GM10248 (cell line): ENCODE data around the gene CSN2.

Experiments used
- CTCF ChIA-PET: fragments of 300-600 bp; sonication (Branson Sonifier 250); formaldehyde crosslinking; extraction: SDS; loops from one replicate; lab custom pipeline; 2021; ENCODE audit warnings: antibody characterized with exemption; lab: Yijun Ruan, JAX
- POLR2A ChIA-PET: fragments of 350-650 bp; sonication (Branson Sonifier 250); formaldehyde crosslinking; extraction: SDS; loops from one replicate; lab custom pipeline; 2020; ENCODE audit warnings: antibody characterized with exemption; lab: Yijun Ruan, JAX
- DNase-seq: peaks from one replicate; pipeline ENCODE4 v3.0.0; 2012; ENCODE audit errors: extremely low spot score
- TF ChIP-seq, protein P1 (sequence below): IDR thresholded peaks from 2 replicates; pipeline ENCODE4 v1.5.1; 2012; ENCODE audit warnings: mild to moderate bottlenecking, low read depth; ENCODE audit errors: extremely low read depth, missing control alignments, control extremely low read depth

The CSN2 gene, protein sequence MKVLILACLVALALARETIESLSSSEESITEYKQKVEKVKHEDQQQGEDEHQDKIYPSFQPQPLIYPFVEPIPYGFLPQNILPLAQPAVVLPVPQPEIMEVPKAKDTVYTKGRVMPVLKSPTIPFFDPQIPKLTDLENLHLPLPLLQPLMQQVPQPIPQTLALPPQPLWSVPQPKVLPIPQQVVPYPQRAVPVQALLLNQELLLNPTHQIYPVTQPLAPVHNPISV

DNA sequence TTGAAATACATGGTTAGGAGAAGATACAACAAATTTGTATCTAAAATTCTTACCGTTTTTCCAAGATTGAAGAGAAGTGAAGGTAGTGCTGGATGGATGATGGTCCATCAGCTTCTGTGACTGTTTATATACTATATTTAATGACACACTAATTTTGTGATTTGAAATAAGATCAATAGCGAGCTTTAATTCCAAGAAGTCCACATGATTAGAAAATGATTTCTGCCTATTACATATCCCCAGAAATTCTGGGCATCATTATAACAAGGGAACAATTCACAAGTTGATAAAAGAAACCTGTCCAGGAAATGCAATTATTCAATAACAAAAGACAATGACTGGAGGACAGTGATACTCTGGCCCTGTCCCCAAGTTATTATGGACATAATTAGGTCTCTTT lies at the start of gene CSN2:
Gene CSN2 (minus strand): TSS at position 101 of the 400 bp plus-strand sequence. CDS start 4,733 bp downstream, outside the sequence.
- ChIA-PET POLR2A (no interaction called here), CTCF (interaction anchor here (1.2 kb wide), 1 partner anchor 15 kb away, joined by 3 read pairs; no protein-coding TSS in a partner anchor)
- DNase-seq, result no peak
- TF ChIP-seq, protein P1, sequence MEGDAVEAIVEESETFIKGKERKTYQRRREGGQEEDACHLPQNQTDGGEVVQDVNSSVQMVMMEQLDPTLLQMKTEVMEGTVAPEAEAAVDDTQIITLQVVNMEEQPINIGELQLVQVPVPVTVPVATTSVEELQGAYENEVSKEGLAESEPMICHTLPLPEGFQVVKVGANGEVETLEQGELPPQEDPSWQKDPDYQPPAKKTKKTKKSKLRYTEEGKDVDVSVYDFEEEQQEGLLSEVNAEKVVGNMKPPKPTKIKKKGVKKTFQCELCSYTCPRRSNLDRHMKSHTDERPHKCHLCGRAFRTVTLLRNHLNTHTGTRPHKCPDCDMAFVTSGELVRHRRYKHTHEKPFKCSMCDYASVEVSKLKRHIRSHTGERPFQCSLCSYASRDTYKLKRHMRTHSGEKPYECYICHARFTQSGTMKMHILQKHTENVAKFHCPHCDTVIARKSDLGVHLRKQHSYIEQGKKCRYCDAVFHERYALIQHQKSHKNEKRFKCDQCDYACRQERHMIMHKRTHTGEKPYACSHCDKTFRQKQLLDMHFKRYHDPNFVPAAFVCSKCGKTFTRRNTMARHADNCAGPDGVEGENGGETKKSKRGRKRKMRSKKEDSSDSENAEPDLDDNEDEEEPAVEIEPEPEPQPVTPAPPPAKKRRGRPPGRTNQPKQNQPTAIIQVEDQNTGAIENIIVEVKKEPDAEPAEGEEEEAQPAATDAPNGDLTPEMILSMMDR, result no peak

DNA sequence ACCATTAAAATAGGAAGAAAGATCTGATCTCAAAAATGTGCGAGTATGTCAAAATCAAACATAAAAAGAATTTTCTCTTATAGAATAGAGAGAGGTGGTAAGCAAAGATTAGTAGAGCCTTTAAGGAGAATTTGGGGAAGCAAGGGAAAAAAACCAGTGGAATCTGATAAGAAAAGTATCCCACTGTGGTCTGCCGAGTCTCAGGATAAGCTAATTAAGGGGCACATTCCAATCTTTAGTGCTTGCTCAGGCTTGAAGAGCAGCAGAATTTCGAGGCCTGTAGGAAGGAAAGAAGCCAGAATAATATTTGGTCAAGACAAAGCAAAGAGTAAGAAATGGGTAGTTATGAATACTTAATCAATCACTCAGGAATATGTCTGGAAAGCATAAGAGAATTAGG lies 43.2 kb upstream of the CSN2 start:
- POLR2A ChIA-PET, result no interaction called here
- TF ChIP-seq, protein P1, result no peak
- DNase-seq, result no peak
- CTCF ChIA-PET, result no interaction called here

DNA sequence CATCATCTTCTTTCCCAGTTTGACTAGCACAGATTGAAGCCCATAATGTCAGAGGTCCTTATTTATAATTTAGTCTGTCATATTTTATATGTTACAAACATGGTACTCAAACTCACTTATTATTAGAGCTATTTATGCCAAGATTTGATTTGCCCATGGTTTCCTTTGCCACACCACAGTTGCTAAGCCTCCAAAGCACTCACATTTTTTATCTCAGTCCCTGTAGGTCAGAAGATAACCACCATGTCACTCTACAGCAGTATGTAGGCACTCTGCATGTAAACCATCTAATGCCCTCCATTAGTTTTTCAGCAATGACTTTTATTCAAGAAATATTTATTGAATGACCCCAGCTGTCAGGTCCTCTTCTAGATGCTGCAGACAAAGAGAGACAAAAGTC lies 37.0 kb upstream of the CSN2 start:
- CTCF ChIA-PET, result no interaction called here
- TF ChIP-seq, protein P1, result no peak
- POLR2A ChIA-PET, result no interaction called here
- no peak for DNase-seq

DNA sequence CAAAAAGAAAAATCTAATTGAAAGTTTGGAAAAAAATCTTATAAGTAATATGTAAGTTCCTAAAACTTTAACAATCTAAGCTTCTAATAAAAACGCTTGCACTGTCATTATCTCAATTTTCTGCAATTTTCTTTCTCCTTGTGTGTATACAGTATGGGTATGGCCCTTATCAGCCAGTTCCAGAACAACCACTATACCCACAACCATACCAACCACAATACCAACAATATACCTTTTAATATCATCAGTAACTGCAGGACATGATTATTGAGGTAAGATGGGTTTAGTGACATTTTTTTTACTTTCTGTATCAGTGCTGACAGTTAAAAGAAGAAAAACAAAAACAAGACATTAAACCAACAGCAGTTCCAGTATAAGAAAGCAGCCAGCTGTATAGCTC lies 35.2 kb upstream of the CSN2 start:
- ChIA-PET POLR2A (no interaction called here), CTCF (interaction anchor here (0.9 kb wide), 1 partner anchor 13 kb away, joined by 3 read pairs; no protein-coding TSS in a partner anchor)
- DNase-seq, result no peak
- TF ChIP-seq, protein P1, result no peak

DNA sequence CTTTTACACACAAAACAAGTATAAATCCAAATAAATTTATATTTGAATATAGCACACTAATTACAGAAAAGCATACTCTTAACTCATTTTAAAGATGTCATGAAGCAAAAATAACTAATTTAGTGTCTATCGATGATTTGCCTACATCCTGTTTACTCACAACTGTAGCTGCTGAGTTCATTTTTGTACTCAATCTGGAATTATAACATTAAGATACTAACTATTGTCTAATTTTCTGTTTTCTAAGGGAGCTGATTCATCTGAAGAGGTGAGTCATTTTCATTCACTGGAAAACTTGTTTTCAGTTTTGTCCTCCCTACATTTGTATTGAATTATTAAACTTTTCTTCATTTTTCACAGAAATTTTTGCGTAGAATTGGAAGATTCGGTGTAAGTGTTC lies 33.9 kb upstream of the CSN2 start:
- ChIA-PET POLR2A (no interaction called here), CTCF (interaction anchor here (2.1 kb wide), 1 partner anchor 11 kb away, joined by 8 read pairs; no protein-coding TSS in a partner anchor)
- no peak for DNase-seq
- TF ChIP-seq, protein P1, result no peak

DNA sequence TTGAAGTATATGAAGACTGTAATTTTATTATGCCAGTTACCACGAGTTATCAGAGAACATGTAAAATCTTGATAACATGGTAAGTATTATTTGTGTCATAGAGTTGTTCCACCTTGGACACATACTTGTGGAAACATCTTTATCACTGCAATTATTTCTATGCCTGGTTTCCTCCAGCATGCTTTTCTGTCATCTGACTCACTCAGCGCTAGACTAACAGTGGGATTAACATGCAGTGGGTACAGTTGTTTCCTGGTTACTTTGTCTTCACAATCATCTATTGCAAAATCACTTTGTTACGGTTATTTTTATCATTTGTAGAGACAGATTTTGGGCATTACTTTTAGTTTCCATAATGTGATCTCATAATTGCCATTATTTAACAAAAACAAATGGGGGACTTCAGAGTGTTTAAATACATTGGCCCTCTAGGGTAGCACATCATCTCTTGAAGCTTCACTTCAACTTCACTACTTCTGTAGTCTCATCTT lies 30.0 kb upstream of the CSN2 start, which contains the start of gene STATH:
Gene STATH (plus strand): TSS at position 441 of the 491 bp plus-strand sequence. CDS start 2,472 bp downstream, outside the sequence.
- TF ChIP-seq, protein P1, result no peak
- ChIA-PET CTCF (no interaction called here), POLR2A (no interaction called here)
- DNase-seq, result no peak
